ENCODE results near the gene NCAPG2.
"Not testable (repeated sequence)": the region's sequence is repeated elsewhere in the genome, so short reads cannot be mapped to it uniquely, and the experiment has no call there.

Gene NCAPG2

GRCh38 chr7:158672975-158673374 is 31.6 kb downstream of the NCAPG2 start:
- Histone ChIP-seq H2AFZ (ENCODE audit: low read length) (no peak overlapping the region), H3K4me2 (ENCODE audit: low read depth, low read length, poor library complexity, severe bottlenecking) (no peak overlapping the region), H3K9me2 (replicated peaks; ENCODE audit: low read depth, low read length) (no peaks in the 10 kb centered on the region), H3K27me3 (ENCODE audit: insufficient read depth, low read length, poor library complexity, severe bottlenecking) (no peaks in the 10 kb centered on the region), H4K20me1 (ENCODE audit: insufficient read depth, low read length, poor library complexity, severe bottlenecking) (no peaks in the 10 kb centered on the region), H3K36me3 (ENCODE audit: insufficient read depth, low read length) (peaks cover 51% of the 10 kb centered on the region), H3K4me3 (ENCODE audit: low read length, poor library complexity, severe bottlenecking) (no peak overlapping the region), H3K9ac (ENCODE audit: low read depth, low read length, poor library complexity, severe bottlenecking) (no peak overlapping the region), H3K9me3 (ENCODE audit: insufficient read depth, low read depth, low read length) (no peaks in the 10 kb centered on the region), H3K4me1 (ENCODE audit: insufficient read depth, low read length, poor library complexity, severe bottlenecking) (peaks cover 13% of the 10 kb centered on the region), H3K79me2 (ENCODE audit: insufficient read depth, low read length) (no peaks in the 10 kb centered on the region), H3F3A (ENCODE audit: low read depth) (no peaks in the 10 kb centered on the region)
- TF ChIP-seq EZH2phosphoT487 (IDR thresholded peaks at IDR 0.05; ENCODE audit: borderline replicate concordance), result no peak
- TF ChIP-seq, protein P1, sequence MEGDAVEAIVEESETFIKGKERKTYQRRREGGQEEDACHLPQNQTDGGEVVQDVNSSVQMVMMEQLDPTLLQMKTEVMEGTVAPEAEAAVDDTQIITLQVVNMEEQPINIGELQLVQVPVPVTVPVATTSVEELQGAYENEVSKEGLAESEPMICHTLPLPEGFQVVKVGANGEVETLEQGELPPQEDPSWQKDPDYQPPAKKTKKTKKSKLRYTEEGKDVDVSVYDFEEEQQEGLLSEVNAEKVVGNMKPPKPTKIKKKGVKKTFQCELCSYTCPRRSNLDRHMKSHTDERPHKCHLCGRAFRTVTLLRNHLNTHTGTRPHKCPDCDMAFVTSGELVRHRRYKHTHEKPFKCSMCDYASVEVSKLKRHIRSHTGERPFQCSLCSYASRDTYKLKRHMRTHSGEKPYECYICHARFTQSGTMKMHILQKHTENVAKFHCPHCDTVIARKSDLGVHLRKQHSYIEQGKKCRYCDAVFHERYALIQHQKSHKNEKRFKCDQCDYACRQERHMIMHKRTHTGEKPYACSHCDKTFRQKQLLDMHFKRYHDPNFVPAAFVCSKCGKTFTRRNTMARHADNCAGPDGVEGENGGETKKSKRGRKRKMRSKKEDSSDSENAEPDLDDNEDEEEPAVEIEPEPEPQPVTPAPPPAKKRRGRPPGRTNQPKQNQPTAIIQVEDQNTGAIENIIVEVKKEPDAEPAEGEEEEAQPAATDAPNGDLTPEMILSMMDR (conservative IDR thresholded peaks at IDR 0.05; ENCODE audit: low read length), result no peak

DNA sequence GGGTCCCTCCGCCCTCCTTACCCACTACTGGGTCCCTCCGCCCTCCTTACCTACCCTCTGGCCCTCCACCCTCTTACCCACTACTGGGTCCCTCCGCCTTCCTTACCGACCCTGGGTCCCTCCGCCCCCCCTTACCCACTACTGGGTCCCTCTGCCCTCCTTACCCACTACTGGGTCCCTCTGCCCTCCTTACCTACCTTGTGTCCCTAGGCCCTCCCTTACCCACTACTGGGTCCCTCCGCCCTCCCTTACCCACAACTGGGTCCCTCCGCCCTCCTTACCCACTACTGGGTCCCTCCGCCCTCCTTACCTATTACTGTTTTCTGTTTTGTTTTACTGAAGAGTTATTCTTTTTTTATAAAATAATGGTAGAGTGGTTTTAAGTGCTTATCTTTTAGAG is 36.5 kb downstream of the NCAPG2 start:
- H3K9me3 ChIP-seq (ENCODE audit: insufficient read depth, low read depth, low read length); H3K9ac ChIP-seq (ENCODE audit: low read depth, low read length, poor library complexity, severe bottlenecking); H3K4me3 ChIP-seq (ENCODE audit: low read length, poor library complexity, severe bottlenecking); H3K27me3 ChIP-seq (ENCODE audit: insufficient read depth, low read length, poor library complexity, severe bottlenecking); H3F3A ChIP-seq (ENCODE audit: low read depth); H3K9me2 ChIP-seq (replicated peaks; ENCODE audit: low read depth, low read length); H2AFZ ChIP-seq (ENCODE audit: low read length); H3K4me2 ChIP-seq (ENCODE audit: low read depth, low read length, poor library complexity, severe bottlenecking); H4K20me1 ChIP-seq (ENCODE audit: insufficient read depth, low read length, poor library complexity, severe bottlenecking); H3K4me1 ChIP-seq (ENCODE audit: insufficient read depth, low read length, poor library complexity, severe bottlenecking); H3K79me2 ChIP-seq (ENCODE audit: insufficient read depth, low read length): not testable (repeated sequence)
- H3K36me3 ChIP-seq (ENCODE audit: insufficient read depth, low read length), result peaks cover 60% of the 10 kb centered on the region

DNA sequence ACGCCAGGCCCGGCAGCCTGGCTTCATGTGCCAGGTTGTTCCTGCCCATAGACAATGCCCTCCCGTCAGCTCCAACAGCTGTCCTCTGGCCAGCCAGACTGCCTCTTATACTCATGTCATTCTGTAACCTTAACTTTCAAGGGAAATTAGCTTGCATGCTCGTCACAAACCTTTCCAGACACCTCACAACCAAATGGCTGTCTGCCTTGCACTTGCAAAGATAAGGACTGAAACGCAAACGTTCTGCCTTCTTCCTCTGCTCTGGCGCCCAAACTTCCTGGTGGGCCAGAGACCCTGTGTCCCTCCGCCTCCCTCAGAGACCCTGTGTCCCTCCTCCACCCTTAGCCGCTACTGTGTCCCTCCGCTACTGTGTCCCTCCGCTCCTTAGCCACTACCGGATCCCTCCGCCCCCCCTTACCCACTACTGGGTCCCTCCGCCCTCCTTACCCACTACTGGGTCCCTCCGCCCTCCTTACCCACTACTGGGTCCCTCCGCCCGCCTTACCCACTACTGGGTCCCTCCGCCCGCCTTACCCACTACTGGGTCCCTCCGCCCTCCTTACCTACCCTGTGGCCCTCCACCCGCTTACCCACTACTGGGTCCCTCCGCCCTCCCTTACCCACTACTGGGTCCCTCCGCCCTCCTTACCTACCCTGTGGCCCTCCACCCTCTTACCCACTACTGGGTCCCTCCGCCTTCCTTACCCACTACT is 37.5 kb downstream of the NCAPG2 start:
- H3K4me1 ChIP-seq (ENCODE audit: insufficient read depth, low read length, poor library complexity, severe bottlenecking); H4K20me1 ChIP-seq (ENCODE audit: insufficient read depth, low read length, poor library complexity, severe bottlenecking); H3K9me3 ChIP-seq (ENCODE audit: insufficient read depth, low read depth, low read length); H3K4me2 ChIP-seq (ENCODE audit: low read depth, low read length, poor library complexity, severe bottlenecking); H3K79me2 ChIP-seq (ENCODE audit: insufficient read depth, low read length); H3K27me3 ChIP-seq (ENCODE audit: insufficient read depth, low read length, poor library complexity, severe bottlenecking); H3K4me3 ChIP-seq (ENCODE audit: low read length, poor library complexity, severe bottlenecking); H3K9ac ChIP-seq (ENCODE audit: low read depth, low read length, poor library complexity, severe bottlenecking); H2AFZ ChIP-seq (ENCODE audit: low read length); H3F3A ChIP-seq (ENCODE audit: low read depth); H3K9me2 ChIP-seq (replicated peaks; ENCODE audit: low read depth, low read length): not testable (repeated sequence)
- H3K36me3 ChIP-seq (ENCODE audit: insufficient read depth, low read length), result peaks cover 63% of the 10 kb centered on the region

DNA sequence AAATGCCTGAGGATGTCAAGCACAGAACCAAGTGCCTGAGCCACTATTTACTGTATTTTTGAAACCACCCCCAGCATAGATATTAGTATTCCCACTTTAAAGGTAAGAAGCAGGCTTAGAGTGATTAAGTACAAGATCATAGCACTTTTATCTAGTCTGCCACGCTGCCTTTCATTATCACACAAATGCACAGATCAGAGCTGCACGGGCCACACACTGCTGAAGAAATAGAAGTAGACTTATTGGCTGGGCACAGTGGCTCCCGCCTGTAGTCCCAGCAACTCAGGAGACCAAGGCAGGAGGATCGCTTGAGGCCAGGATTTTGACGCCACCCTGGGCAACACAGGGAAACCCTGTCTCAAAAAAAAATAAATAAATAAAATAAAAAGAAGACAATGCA is 38.2 kb downstream of the NCAPG2 start:
- Histone ChIP-seq H3K79me2 (ENCODE audit: insufficient read depth, low read length) (no peaks in the 10 kb centered on the region), H3K36me3 (ENCODE audit: insufficient read depth, low read length) (peaks cover 64% of the 10 kb centered on the region), H3K9ac (ENCODE audit: low read depth, low read length, poor library complexity, severe bottlenecking) (no peak overlapping the region), H3K4me2 (ENCODE audit: low read depth, low read length, poor library complexity, severe bottlenecking) (no peak overlapping the region), H4K20me1 (ENCODE audit: insufficient read depth, low read length, poor library complexity, severe bottlenecking) (no peaks in the 10 kb centered on the region), H2AFZ (ENCODE audit: low read length) (no peak overlapping the region), H3K9me2 (replicated peaks; ENCODE audit: low read depth, low read length) (no peaks in the 10 kb centered on the region), H3K9me3 (ENCODE audit: insufficient read depth, low read depth, low read length) (no peaks in the 10 kb centered on the region), H3K4me3 (ENCODE audit: low read length, poor library complexity, severe bottlenecking) (no peak overlapping the region), H3K4me1 (ENCODE audit: insufficient read depth, low read length, poor library complexity, severe bottlenecking) (no peaks in the 10 kb centered on the region), H3F3A (ENCODE audit: low read depth) (no peaks in the 10 kb centered on the region), H3K27me3 (ENCODE audit: insufficient read depth, low read length, poor library complexity, severe bottlenecking) (no peaks in the 10 kb centered on the region)
- TF ChIP-seq, protein P1 (conservative IDR thresholded peaks at IDR 0.05; ENCODE audit: low read length), result no peak
- TF ChIP-seq EZH2phosphoT487 (IDR thresholded peaks at IDR 0.05; ENCODE audit: borderline replicate concordance), result no peak

Measured in Loucy (cell line).